Measurements from ENCODE around the gene GSTO2. TPM values are rescaled to one million over a fixed set of nuclear protein-coding genes. Genes with fewer than 3 reads are reported as not detected.

GSTO2 gene
- total RNA-seq = 10 to 100 TPM in 2 of 4 donors, 1 to 10 TPM in 2; 1.9 to 17.1 (median 10.6) TPM

- in situ Hi-C loops (cut with MboI; ENCODE audit: low pct_ligation_motif_present in 1 of 4, low pct_unique_long_range_greater_than_20kb in 1 of 4, low sequenced_read_pairs in 3 of 4) = no loop called here
- 5 to 13% methylated on average over 6 to 59 of the region's 59 CpGs for WGBS, 2 donors (ENCODE audit: low coverage in 1 of 2)
- Histone ChIP-seq H3K27ac (peak within 1 kb of the TSS; percentile 86 to 96 (median 90)), H3K4me3 (peak within 1 kb of the TSS; percentile 65 to 99 (median 76)), H3K36me3 (peaks cover 0 to 20% (median 4%) of the 10 kb centered on the region in 4 donors), H3K4me1 (peaks cover 4 to 19% (median 16%) of the 10 kb centered on the region in 4 donors), H3K27me3 (no peaks in the 10 kb centered on the region), H3K9me3 (no peaks in the 10 kb centered on the region)
- TF ChIP-seq POLR2AphosphoS5 (IDR thresholded peaks at IDR 0.05) (peak; percentile 76 to 84 (median 82)), EP300 (IDR thresholded peaks at IDR 0.05; ENCODE audit: low read depth) (no peak), POLR2A (IDR thresholded peaks at IDR 0.05) (peak; percentile 86)
- TF ChIP-seq, protein P1, sequence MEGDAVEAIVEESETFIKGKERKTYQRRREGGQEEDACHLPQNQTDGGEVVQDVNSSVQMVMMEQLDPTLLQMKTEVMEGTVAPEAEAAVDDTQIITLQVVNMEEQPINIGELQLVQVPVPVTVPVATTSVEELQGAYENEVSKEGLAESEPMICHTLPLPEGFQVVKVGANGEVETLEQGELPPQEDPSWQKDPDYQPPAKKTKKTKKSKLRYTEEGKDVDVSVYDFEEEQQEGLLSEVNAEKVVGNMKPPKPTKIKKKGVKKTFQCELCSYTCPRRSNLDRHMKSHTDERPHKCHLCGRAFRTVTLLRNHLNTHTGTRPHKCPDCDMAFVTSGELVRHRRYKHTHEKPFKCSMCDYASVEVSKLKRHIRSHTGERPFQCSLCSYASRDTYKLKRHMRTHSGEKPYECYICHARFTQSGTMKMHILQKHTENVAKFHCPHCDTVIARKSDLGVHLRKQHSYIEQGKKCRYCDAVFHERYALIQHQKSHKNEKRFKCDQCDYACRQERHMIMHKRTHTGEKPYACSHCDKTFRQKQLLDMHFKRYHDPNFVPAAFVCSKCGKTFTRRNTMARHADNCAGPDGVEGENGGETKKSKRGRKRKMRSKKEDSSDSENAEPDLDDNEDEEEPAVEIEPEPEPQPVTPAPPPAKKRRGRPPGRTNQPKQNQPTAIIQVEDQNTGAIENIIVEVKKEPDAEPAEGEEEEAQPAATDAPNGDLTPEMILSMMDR (IDR thresholded peaks at IDR 0.05) = no peak
- peak; percentile 99 for DNase-seq
- intact Hi-C loops (cut with DNase I; ENCODE audit: low total_unique reads) = no loop called here
These were observed at the start of gene GSTO2 for GRCh38 chr10:104268713-104269645. Gene GSTO2, plus strand, starts transcription at chr10:104269184. Its CDS starts 5,732 bp downstream, at chr10:104274916.

- no peak for DNase-seq
- Histone ChIP-seq H3K27ac (no peak overlapping the region), H3K36me3 (no peaks in the 10 kb centered on the region), H3K27me3 (no peaks in the 10 kb centered on the region), H3K4me3 (no peak overlapping the region), H3K9me3 (no peaks in the 10 kb centered on the region), H3K4me1 (peaks cover 0 to 4% (median 0%) of the 10 kb centered on the region in 4 donors)
- in situ Hi-C loops (cut with MboI; ENCODE audit: low pct_ligation_motif_present in 1 of 4, low pct_unique_long_range_greater_than_20kb in 1 of 4, low sequenced_read_pairs in 3 of 4) (loop anchor here in 2 of 4 donors (25.0 kb wide), 2 partner anchors 183 to 333 kb away; no protein-coding TSS in a partner anchor), intact Hi-C loops (cut with DNase I; ENCODE audit: low total_unique reads) (no loop called here)
- TF ChIP-seq, protein P1 (IDR thresholded peaks at IDR 0.05) = no peak
- no peak for TF ChIP-seq POLR2A (IDR thresholded peaks at IDR 0.05)
- peak in 1 of 3 donors; percentile 9 for TF ChIP-seq POLR2AphosphoS5 (IDR thresholded peaks at IDR 0.05)
- 31 to 44% methylated on average over 2 of the region's 2 CpGs for WGBS, 2 donors (ENCODE audit: low coverage in 1 of 2)
These were observed 48.5 kb upstream of the GSTO2 start for GRCh38 chr10:104220522-104220921.

DNA sequence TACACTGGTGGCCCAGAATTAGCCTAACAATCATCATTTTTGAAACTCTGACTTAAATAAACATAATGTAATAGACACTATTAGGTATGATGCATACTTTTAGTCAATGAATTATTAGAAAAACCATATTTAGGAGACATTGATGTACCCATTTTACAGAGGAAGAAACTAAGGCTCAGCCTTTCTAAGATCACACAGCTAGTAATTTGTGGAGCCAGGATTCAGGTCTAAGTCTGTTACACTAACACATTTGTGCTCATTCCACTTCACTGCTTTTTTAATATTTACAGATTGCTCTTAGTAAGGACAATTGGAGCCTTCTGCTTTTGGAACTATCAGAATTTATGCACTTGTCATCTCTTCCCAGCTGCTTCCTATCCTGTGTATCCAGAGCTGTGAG is 45.7 kb upstream of the GSTO2 start:
- Histone ChIP-seq H3K36me3 (no peaks in the 10 kb centered on the region), H3K9me3 (no peaks in the 10 kb centered on the region), H3K4me3 (no peak overlapping the region), H3K27me3 (no peaks in the 10 kb centered on the region), H3K4me1 (peaks cover 0 to 4% (median 0%) of the 10 kb centered on the region in 4 donors), H3K27ac (no peak overlapping the region)
- in situ Hi-C loops (cut with MboI; ENCODE audit: low pct_ligation_motif_present in 1 of 4, low pct_unique_long_range_greater_than_20kb in 1 of 4, low sequenced_read_pairs in 3 of 4) = loop anchor here in 2 of 4 donors (25.0 kb wide), 2 partner anchors 186 to 336 kb away; no protein-coding TSS in a partner anchor
- DNase-seq = no peak
- TF ChIP-seq POLR2AphosphoS5 (IDR thresholded peaks at IDR 0.05) (no peak), POLR2A (IDR thresholded peaks at IDR 0.05) (no peak), EP300 (IDR thresholded peaks at IDR 0.05; ENCODE audit: low read depth) (no peak)
- TF ChIP-seq, protein P1 (IDR thresholded peaks at IDR 0.05) = no peak
- intact Hi-C loops (cut with DNase I; ENCODE audit: low total_unique reads) = no loop called here

- H3K36me3 ChIP-seq = no peaks in the 10 kb centered on the region
- no peak overlapping the region for H3K4me3 ChIP-seq
- H3K9me3 ChIP-seq = no peaks in the 10 kb centered on the region
- TF ChIP-seq POLR2A (IDR thresholded peaks at IDR 0.05) = no peak
- TF ChIP-seq EP300 (IDR thresholded peaks at IDR 0.05; ENCODE audit: low read depth) = no peak
- TF ChIP-seq, protein P1 (IDR thresholded peaks at IDR 0.05) = no peak
- TF ChIP-seq POLR2AphosphoS5 (IDR thresholded peaks at IDR 0.05) = no peak
- no peaks in the 10 kb centered on the region for H3K27me3 ChIP-seq
- WGBS, 2 donors (ENCODE audit: low coverage in 1 of 2) = 68 to 83% methylated on average over 4 of the region's 4 CpGs
- H3K27ac ChIP-seq = no peak overlapping the region
- intact Hi-C loops (cut with DNase I; ENCODE audit: low total_unique reads) = no loop called here
- H3K4me1 ChIP-seq = peaks cover 3 to 14% (median 8%) of the 10 kb centered on the region in 4 donors
- in situ Hi-C loops (cut with MboI; ENCODE audit: low pct_ligation_motif_present in 1 of 4, low pct_unique_long_range_greater_than_20kb in 1 of 4, low sequenced_read_pairs in 3 of 4) = no loop called here
- DNase-seq = no peak
These were observed 38.5 kb upstream of the GSTO2 start for GRCh38 chr10:104230490-104230889.

All from transverse colon (tissue), 4 donors.